ENCODE measurements around the gene ZSCAN5C. TPM values are rescaled to one million over a fixed set of nuclear protein-coding genes. Genes with fewer than 3 reads are reported as not detected.
"Not testable (repeated sequence)": the region's sequence is repeated elsewhere in the genome, so short reads cannot be mapped to it uniquely, and the experiment has no call there.

The ZSCAN5C gene
- total RNA-seq, 2 donors from 2014 or later, result not detected

DNA sequence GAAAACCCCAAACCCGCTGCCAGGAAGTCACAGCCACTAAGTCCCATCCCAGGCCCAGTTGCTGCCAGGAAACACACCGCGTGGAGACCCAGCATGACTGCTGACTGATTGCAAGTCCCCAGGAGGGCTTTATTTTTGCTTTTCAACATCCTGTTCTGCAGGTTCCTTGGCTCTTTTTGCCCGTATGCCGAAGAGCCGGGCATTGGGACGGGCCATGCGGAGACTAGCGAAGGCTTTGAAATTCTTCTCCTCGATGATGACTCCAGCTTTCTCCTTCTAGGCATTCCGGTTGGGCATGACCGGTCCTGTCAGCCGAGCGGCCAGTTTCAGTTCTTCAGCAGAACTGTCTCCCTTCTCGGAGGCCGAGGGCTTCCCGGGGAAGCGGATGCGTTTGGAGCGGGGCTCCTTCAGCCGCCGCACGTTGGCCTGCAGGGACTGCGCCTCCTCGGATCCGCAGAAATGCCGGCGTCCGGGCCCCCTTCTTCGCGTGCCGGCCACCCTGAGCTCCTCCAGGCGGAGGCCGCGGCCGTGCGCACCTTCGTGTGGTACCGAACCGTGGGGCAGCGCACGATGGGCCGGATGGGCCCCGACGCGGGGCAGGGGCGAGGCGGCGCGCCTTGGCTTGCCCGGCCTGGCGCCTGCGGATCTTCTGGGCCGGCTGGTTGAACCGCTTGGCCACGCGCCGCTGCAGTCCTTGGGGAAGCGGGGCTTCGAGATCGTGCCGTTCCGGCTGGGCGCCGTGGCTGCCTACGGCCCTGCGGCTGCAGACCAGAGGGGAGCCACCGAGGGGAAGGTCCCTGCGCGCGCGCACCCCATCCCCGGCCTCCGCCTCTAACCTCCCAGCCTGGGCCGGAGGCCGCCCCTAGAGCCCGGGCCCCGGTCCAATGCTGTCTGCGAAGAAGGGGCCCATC is 15.2 kb downstream of the ZSCAN5C start:
- H3K4me3 ChIP-seq, result peak overlapping the region; percentile 28 to 49
- no peak overlapping the region for H3K27ac ChIP-seq
- no peaks in the 10 kb centered on the region for H3K9me3 ChIP-seq
- no peaks in the 10 kb centered on the region for H3K36me3 ChIP-seq
- no peak for DNase-seq (ENCODE audit: low spot score)
- no peaks in the 10 kb centered on the region for H3K27me3 ChIP-seq
- TF ChIP-seq, protein P1, sequence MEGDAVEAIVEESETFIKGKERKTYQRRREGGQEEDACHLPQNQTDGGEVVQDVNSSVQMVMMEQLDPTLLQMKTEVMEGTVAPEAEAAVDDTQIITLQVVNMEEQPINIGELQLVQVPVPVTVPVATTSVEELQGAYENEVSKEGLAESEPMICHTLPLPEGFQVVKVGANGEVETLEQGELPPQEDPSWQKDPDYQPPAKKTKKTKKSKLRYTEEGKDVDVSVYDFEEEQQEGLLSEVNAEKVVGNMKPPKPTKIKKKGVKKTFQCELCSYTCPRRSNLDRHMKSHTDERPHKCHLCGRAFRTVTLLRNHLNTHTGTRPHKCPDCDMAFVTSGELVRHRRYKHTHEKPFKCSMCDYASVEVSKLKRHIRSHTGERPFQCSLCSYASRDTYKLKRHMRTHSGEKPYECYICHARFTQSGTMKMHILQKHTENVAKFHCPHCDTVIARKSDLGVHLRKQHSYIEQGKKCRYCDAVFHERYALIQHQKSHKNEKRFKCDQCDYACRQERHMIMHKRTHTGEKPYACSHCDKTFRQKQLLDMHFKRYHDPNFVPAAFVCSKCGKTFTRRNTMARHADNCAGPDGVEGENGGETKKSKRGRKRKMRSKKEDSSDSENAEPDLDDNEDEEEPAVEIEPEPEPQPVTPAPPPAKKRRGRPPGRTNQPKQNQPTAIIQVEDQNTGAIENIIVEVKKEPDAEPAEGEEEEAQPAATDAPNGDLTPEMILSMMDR (IDR thresholded peaks at IDR 0.05), result no peak
- peaks cover 0 to 10% of the 10 kb centered on the region in 2 donors for H3K4me1 ChIP-seq

DNA sequence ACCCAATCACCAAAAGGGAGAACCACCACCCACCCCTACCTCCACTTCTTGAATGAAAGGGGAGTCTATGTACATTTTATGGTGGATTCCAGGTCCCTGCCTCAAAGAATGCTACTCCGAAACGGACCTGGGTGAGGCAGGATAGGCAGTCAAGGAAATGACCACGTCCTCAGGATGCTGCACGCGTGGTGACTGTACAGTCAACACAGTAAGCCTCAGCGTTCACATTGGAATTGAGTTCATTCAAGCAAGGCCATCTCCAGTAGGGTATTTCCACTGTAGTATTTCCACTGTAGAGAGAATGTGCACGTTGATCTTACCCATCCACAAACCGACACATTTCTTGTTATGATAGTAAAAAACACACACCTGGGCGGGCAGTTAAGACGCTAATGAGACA is 16.9 kb downstream of the ZSCAN5C start:
- Histone ChIP-seq H3K4me1 (peaks cover 0 to 10% of the 10 kb centered on the region in 2 donors), H3K27me3 (no peaks in the 10 kb centered on the region), H3K27ac (no peak overlapping the region), H3K9me3 (no peaks in the 10 kb centered on the region), H3K36me3 (no peaks in the 10 kb centered on the region), H3K4me3 (no peak overlapping the region)
- TF ChIP-seq, protein P1 (IDR thresholded peaks at IDR 0.05), result no peak
- no peak for DNase-seq (ENCODE audit: low spot score)

DNA sequence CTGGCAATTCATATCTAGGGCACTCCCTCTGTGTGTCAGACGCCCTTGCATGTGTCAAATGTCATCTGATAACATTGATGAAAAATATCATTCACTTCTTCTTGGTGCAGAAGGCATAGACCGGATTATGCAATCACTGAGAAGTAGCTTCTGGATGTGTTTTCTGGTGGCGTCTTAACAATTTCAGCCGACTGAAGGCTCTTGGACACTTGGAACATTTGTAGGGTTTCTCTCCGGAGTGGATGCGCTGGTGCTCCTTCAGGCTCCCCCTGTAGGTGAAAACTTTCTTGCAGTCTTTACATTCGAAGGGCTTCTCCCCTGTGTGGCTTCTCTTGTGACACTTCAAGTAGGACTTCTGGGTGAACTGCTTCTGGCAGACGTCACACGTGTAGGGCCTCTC is 19.4 kb downstream of the ZSCAN5C start:
- not testable (repeated sequence) for H3K27ac ChIP-seq

DNA sequence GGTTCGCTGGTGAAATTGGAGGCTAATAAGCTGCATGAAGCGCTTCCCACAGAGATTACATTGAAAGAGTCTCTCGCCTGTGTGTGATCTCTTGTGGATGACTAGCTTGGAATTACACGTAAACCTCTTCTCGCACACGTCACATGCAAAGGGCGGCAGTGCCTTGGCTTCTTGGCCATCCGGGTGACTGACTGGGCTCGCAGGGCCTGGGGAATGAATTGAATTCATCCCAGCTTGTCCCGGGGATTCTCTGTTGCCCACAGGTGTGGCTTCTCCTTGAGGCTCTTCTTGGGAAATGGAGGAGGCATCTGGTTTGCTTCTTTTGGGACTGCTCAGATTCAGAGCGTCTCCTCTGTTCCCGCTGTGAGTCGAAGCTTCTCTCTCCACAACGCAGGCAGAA is 19.8 kb downstream of the ZSCAN5C start:
- H3K27ac ChIP-seq, result no peak overlapping the region
- no peaks in the 10 kb centered on the region for H3K27me3 ChIP-seq
- H3K4me3 ChIP-seq, result no peak overlapping the region
- no peaks in the 10 kb centered on the region for H3K9me3 ChIP-seq
- H3K36me3 ChIP-seq, result no peaks in the 10 kb centered on the region
- H3K4me1 ChIP-seq, result peaks cover 0 to 10% of the 10 kb centered on the region in 2 donors
- no peak for DNase-seq (ENCODE audit: low spot score)
- TF ChIP-seq, protein P1 (IDR thresholded peaks at IDR 0.05), result no peak

More for the DNA sequence above, 19.4 kb downstream of the ZSCAN5C start:
- H3K9me3 ChIP-seq; H3K27me3 ChIP-seq; DNase-seq (ENCODE audit: low spot score); H3K4me3 ChIP-seq; H3K36me3 ChIP-seq; H3K4me1 ChIP-seq: not testable (repeated sequence)

DNA sequence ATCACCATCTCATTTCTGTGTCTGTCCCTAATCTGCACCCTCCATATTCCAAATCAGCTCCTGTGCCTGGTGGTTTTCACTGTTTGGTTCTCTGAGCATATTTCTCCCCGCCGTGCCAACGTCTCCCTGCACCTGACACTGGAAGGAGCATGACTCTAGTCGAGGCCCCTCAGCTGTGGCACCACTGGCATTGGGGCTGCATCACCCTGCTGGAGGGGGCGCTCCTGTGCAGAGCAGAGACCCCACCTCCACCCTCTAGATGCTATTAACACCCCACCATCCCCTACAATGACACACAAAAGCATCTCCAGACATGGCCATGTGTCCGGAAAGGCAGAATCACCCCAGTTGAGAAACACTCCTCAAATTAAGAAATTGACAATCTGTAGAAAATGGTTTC is 20.8 kb downstream of the ZSCAN5C start:
- Histone ChIP-seq H3K4me3 (no peak overlapping the region), H3K27me3 (no peaks in the 10 kb centered on the region), H3K4me1 (no peaks in the 10 kb centered on the region), H3K9me3 (no peaks in the 10 kb centered on the region), H3K27ac (no peak overlapping the region), H3K36me3 (no peaks in the 10 kb centered on the region)
- DNase-seq (ENCODE audit: low spot score), result no peak
- TF ChIP-seq, protein P1 (IDR thresholded peaks at IDR 0.05), result no peak

DNA sequence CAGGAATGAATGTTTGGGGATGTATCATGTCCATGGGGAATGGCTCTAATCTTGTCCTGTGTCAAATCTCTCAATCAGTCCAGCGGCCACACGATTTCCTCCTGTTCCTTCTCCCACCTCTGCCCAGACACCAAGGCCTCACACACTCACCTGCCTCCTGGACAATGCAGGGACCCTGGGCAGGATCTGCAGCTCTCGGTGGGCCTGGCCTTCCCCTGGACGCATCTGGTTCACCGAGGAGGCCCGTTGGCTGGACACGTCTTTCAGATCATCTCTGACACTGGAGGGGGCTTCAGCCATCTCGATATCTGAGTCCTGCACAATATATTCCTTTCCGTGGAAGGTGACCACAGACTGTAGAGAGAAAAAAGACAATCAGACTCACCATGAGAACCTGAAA is 21.4 kb downstream of the ZSCAN5C start:
- no peaks in the 10 kb centered on the region for H3K4me1 ChIP-seq
- no peaks in the 10 kb centered on the region for H3K9me3 ChIP-seq
- H3K27ac ChIP-seq, result no peak overlapping the region
- no peaks in the 10 kb centered on the region for H3K27me3 ChIP-seq
- TF ChIP-seq, protein P1 (IDR thresholded peaks at IDR 0.05), result no peak
- H3K4me3 ChIP-seq, result no peak overlapping the region
- no peak for DNase-seq (ENCODE audit: low spot score)
- no peaks in the 10 kb centered on the region for H3K36me3 ChIP-seq

Measured in right atrium auricular region (tissue), 2 donors.